ENCODE measurements around the gene GRN.
"Not testable (repeated sequence)": the region's sequence is repeated elsewhere in the genome, so short reads cannot be mapped to it uniquely, and the experiment has no call there.

Gene GRN

DNA sequence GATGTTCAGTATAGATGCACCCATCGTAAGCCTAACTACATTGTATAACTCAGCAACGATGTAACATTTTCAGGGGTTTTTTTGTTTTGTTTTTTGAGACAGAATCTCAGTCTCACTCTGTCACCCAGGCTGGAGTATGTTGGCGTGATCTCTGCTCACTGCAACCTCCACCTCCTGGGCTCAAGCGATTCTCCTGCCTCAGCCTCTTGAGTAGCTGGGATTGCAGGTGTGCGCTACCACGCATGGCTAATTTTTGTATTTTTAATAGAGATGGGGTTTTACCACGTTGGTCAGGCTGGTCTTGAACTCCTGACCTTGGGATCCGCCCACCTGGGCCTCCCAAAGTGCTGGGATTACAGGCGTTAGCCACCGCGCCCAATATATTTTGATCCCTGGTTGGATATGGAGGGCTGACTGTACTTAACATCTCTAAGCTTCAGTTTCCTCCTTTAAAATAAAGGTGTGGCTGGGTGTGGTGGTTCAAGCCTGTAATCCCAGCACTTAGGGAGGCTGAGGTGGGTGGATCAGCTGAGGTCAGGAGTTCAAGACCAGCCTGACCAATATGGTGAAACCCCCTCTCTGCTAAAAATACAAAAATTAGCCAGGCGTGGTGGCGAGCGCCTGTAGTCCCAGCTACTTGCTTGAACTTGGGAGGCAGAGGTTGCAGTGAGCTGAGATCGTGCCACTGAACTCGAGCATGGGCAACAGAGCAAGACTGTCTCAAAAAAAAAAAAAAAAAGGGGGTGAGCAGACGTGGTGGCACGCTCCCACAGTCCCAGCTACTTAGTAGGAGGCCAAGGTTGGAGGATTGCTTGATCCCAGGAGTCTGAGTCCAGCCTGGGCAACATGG lies 2.3 kb downstream of the GRN start:
- DNase-seq, result not testable (repeated sequence)

DNA sequence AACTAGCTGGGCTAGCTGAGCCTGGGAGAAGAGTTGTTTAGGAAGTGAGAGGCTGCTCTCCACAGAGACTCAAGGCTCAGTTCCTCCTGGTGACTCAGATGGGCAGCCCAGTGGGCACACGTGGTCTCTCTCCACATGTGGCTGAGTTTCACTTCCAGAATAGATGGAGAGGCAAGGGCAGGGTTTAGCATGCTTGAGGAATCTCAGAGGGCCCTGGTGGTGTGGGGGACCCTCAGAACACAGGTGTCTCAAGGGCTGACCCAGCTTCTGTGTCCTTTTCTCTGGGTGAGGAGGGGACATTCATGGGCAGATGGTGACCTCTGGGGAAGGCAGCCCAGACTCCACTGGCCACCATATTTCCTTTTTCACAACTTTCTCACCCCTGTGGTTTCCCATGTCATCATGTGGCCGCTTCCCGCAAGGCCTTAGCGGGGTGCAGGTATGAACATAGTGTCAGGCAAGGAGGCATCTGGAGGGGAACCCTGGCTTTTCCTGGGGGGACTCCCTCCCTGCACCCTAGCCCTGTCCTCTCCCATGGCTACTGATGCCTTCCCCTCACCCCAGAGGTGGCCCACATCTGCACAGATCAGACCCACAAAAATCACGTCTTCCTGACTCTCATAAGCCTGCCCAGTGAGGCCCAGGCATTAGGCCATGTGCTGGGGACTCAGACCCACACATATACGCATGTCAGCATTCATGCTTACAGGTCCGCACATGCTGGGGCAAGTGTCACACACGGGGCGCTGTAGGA lies 3.3 kb downstream of the GRN start:
- peak; percentile 27 for DNase-seq

- DNase-seq, result no peak
These were observed 3.9 kb downstream of the GRN start for GRCh38 chr17:44348988-44349364.

GRCh38 chr17:44349553-44350070 lies 4.5 kb downstream of the GRN start:
- no peak for DNase-seq

- peak; percentile 75 for DNase-seq
These were observed 5.7 kb downstream of the GRN start for GRCh38 chr17:44350733-44351226.

- no peak for DNase-seq
These were observed 6.4 kb downstream of the GRN start for GRCh38 chr17:44351464-44351863.

DNA sequence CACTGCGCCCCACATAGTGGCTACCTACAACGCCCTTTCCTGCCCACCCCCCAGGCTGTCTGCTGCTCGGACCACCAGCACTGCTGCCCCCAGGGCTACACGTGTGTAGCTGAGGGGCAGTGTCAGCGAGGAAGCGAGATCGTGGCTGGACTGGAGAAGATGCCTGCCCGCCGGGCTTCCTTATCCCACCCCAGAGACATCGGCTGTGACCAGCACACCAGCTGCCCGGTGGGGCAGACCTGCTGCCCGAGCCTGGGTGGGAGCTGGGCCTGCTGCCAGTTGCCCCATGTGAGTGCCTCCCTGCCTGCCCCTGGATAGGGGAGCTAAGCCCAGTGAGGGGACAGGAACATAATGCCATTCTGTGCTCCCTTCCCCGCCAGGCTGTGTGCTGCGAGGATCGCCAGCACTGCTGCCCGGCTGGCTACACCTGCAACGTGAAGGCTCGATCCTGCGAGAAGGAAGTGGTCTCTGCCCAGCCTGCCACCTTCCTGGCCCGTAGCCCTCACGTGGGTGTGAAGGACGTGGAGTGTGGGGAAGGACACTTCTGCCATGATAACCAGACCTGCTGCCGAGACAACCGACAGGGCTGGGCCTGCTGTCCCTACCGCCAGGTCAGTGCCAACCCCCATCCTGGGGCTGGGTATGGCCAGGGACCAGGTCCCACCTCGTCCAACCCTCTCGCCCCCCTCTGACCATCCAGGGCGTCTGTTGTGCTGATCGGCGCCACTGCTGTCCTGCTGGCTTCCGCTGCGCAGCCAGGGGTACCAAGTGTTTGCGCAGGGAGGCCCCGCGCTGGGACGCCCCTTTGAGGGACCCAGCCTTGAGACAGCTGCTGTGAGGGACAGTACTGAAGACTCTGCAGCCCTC lies 7.1 kb downstream of the GRN start:
- DNase-seq, result no peak

DNA sequence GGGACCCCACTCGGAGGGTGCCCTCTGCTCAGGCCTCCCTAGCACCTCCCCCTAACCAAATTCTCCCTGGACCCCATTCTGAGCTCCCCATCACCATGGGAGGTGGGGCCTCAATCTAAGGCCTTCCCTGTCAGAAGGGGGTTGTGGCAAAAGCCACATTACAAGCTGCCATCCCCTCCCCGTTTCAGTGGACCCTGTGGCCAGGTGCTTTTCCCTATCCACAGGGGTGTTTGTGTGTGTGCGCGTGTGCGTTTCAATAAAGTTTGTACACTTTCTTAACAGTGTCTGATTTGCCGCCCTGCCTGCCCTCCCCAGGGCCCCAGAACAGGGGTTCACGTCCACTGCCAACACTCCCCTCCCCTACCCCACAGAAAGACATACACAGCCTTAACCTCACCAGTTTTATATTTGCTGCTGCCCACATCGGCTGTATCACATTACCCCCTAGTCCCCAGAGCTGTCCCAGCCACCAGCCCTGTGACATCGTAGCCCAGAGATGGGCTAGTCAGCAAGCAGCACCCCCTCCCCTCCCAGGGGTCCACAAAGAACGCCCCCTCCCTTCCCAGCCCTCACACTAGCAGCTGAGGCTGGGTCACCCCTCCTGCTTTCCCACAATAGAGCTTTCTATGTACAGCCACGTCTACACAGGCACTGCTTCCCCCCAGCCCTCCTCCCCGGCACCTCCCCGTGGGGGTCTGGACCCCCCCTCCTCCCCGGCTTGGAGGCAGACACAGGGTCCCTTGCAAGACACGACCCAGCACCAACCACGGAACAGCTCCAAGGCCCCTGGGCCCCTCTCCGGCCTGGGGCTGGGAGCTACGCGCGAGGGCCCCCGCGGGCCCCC lies 7.9 kb downstream of the GRN start:
- no peak for DNase-seq

GRCh38 chr17:44353672-44354331 lies 8.7 kb downstream of the GRN start:
- peak; percentile 21 for DNase-seq

DNA sequence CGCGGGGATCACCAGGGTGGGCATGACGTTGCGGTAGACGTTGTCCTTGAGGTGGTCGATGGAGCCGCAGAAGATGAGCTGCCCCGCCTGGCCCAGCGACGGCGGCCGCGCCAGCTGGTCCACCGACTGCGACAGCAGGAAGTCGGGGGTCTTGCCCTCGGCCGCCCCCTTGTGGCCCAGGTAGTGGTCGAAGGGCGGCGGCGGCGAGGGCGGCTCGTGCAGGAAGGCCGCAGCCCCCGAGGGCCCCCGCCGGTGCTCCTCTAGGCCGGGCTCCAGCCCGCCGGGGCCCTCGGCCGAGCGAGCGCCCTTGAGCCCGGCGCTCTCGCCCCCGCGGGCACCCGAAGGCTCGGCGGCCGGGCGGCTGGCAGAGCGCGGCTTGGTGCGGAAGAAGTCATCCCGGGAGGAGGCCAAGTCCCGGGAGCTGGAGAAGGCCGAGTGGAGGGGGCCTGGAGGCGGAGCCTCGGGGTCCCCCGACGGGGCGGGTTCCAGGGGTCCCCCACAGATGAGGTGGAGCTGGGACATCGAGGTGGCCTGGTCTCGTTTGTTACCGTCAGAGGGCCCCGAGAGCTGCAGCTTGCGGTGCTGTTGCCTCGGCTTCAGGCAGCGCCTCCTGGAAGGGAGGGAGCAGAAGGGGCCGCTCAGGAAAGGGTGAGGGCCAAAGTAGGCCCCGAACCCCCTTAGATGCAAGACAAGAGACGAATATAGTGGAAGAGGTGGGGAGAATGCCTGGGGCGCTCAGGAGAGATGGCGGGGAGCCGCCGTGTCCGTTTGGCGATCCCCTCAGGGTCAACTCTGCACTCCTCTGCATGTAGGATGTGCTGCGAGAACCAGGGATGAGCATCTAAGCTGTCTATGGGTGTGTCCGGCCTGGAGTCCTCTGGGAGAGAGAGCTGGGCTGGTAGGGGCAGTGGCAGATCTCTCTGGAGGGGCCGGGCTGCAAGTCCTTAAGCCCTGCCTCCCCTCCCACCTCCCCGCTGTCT lies 9.8 kb downstream of the GRN start:
- peak; percentile 59 for DNase-seq

GRCh38 chr17:44355642-44356099 lies 10.6 kb downstream of the GRN start:
- no peak for DNase-seq

- no peak for DNase-seq
These were observed 11.1 kb downstream of the GRN start for GRCh38 chr17:44356241-44356640.

DNA sequence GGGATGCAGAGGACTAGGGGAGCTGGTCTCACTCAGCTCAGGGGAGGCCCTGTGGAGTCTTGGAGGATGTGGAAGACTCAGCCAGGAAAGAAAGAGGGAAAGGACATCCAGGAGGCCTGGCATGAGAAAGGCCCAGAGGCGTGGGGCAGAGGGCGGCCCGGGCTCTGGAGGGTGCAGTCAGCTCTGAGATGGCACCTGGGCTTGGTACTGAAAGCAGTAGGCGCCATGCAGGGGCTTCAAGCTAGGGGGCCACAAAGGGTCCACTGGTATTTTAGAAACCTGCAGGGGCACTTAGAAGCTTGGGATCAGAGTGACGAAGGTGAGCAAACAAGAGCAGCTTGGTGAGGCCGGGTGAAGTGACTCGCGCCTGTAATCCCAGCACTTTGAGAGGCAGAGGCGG lies 13.0 kb downstream of the GRN start:
- no peak for DNase-seq

DNA sequence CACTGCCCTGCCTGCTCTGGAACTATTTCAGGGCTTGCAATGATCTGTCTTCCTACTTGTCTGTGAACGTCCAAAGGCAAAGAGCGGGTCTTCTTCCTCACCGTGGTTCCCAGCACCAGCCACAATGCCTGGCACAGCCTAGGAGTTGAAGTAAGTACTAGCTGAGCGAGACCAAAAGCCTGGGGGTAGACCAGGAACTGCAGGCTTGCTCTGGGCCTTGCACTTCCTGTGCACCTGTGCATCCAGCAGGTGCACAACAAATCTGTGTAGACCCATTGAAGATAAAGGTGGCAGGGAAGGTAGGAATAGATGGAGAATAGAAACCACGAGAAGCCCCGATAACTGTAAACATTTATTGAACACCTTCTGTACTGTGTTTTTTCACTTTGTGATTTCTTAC lies 13.9 kb downstream of the GRN start:
- no peak for DNase-seq

- no peak for DNase-seq
These were observed 14.5 kb downstream of the GRN start for GRCh38 chr17:44359458-44360143.

GRCh38 chr17:44360144-44360533 lies 15.0 kb downstream of the GRN start:
- no peak for DNase-seq

DNA sequence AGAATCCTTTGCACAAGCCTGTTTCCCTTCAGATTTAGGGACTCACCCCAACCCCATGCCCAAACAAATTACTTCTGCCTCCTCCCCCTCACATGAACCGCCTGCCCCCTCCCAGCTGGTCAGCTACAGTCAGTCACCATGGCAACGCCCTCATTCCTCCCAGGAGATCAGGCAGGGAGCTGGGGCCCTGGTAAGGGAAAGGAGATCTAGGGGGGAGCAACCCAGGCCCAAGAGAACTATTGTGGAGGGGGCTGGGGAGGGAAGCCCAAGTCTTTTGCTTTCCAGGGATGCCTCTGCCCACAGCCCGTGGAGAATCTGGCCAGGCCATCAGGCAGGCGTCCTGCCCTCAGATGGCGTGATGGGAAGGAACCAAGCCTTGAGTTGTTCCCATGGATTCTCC lies 15.7 kb downstream of the GRN start:
- no peak for DNase-seq

- DNase-seq, result no peak
These were observed 16.5 kb downstream of the GRN start for GRCh38 chr17:44361292-44362260.

Measured in CD4-positive, alpha-beta T cell treated with Interleukin-17A for 1 hour (primary cell).